HCT116 (cell line): ENCODE measurements around the gene GSK3A. TPM values are rescaled to one million over a fixed set of nuclear protein-coding genes. Genes with fewer than 3 reads are reported as not detected.
A peak's percentile ranks its signal among the peaks of the same experiment; 100 is the strongest.

Source experiments
- ATAC-seq: fragments of 200-7000 bp; cut with Tn5 transposase; 2 replicates; pipeline ENCODE4 v1.9.1; 2020; ENCODE audit warnings: mild to moderate bottlenecking, moderate library complexity
- BruUV-seq: library from RNA; stranded (reverse); fragments of 400-500 nt; replicated peaks from 2 replicates; lab custom pipeline; 2021; lab: Mats Ljungman, UMichigan
- CTCF ChIA-PET: fragments of 300-600 bp; sonication (Branson Sonifier 250); formaldehyde crosslinking; loops from one replicate; lab custom pipeline; 2021; ENCODE audit warnings: antibody characterized with exemption; lab: Charles Lee
- POLR2A ChIA-PET: fragments of 300-600, 350-600 bp; sonication (Branson Sonifier 250); formaldehyde crosslinking; loops from one replicate; lab custom pipeline; 2021; ENCODE audit warnings: antibody characterized with exemption; lab: Charles Lee
- RAD21 ChIA-PET, 2 experiments: fragments of 300-600 bp; sonication (Branson Sonifier 250); formaldehyde crosslinking; loops; one replicate each; lab custom pipeline; 2023; ENCODE audit warnings: low total read pairs in 2 of 2; ENCODE audit not compliant: uncharacterized antibody in 2 of 2, unreplicated experiment in 2 of 2, low non-redundant PET in 1 of 2; lab: Charles Lee
- DNase-seq: peaks from one replicate; pipeline ENCODE4 v3.0.0-alpha.2; 2010; ENCODE audit warnings: low read depth, low spot score
- H2AFZ ChIP-seq: fragments of 200-600 bp; shearing (Covaris generic), sonication (generic); 2 replicates; pipeline ENCODE4 v1.6.1; 2017; ENCODE audit warnings: low read depth, mixed run types, mixed read lengths, antibody characterized with exemption, low read length; ENCODE audit not compliant: poor library complexity, severe bottlenecking
- H3K27ac ChIP-seq: 2 replicates; pipeline ENCODE4 v1.5.1; 2012; ENCODE audit warnings: low read depth, low read length
- H3K27me3 ChIP-seq: fragments of 200-600 bp; sonication (generic); 2 replicates; pipeline ENCODE4 v1.6.1; 2016; ENCODE audit warnings: mixed run types, low read length, mixed read lengths; ENCODE audit not compliant: insufficient read depth
- H3K36me3 ChIP-seq, 2 experiments: fragments of 200-500 bp in 1 of 2; fragments of 200-600 bp in 1 of 2; sonication (Bioruptor generic) in 1 of 2; sonication (generic) in 1 of 2; 2 replicates each; pipeline versions ENCODE4 v1.5.1 to v1.6.1; 2014 to 2016; ENCODE audit warnings: low read length in 2 of 2, inconsistent platforms in 1 of 2, mixed read lengths in 1 of 2, mixed run types in 1 of 2; ENCODE audit not compliant: insufficient read depth in 2 of 2, control insufficient read depth in 1 of 2
- H3K4me1 ChIP-seq, 2 experiments: fragments of 200-600 bp in 1 of 2; sonication (generic) in 1 of 2; 2 replicates each; pipeline versions ENCODE4 v1.5.1 to v1.6.1; 2012 to 2017; ENCODE audit warnings: low read length in 2 of 2, inconsistent platforms in 1 of 2, mild to moderate bottlenecking in 1 of 2, mixed read lengths in 1 of 2, mixed run types in 1 of 2, moderate library complexity in 1 of 2; ENCODE audit not compliant: insufficient read depth in 2 of 2, control insufficient read depth in 1 of 2
- H3K4me2 ChIP-seq: fragments of 200-600 bp; sonication (generic); 2 replicates; pipeline ENCODE4 v1.6.1; 2017; ENCODE audit warnings: mixed run types, low read length, mixed read lengths
- H3K4me3 ChIP-seq, 2 experiments: fragments of 200-600 bp in 1 of 2; sonication (generic) in 1 of 2; replicated peaks in 1 of 2; 2 replicates each; pipeline ENCODE4 v1.5.1; 2011 to 2016; ENCODE audit warnings: low read length in 2 of 2, control low read depth in 1 of 2, low read depth in 1 of 2, mild to moderate bottlenecking in 1 of 2, mixed read lengths in 1 of 2, mixed run types in 1 of 2
- H3K79me2 ChIP-seq: fragments of 200-600 bp; sonication (generic); 2 replicates; pipeline ENCODE4 v1.6.1; 2017; ENCODE audit warnings: mild to moderate bottlenecking, mixed run types, low read length, moderate library complexity, mixed read lengths; ENCODE audit not compliant: insufficient read depth
- H3K9ac ChIP-seq: fragments of 200-600 bp; sonication (generic); 2 replicates; pipeline ENCODE4 v1.6.1; 2016; ENCODE audit warnings: low read length, mixed read lengths
- H3K9me2 ChIP-seq: fragments of 200-600 bp; sonication (generic), shearing (Covaris generic); 2 replicates; pipeline ENCODE4 v1.6.1; 2017; ENCODE audit warnings: mixed run types, mild to moderate bottlenecking, moderate library complexity; ENCODE audit not compliant: insufficient read depth
- H3K9me3 ChIP-seq, 2 experiments: fragments of 200-500 bp in 1 of 2; fragments of 200-600 bp in 1 of 2; sonication (Bioruptor generic) in 1 of 2; sonication (generic) in 1 of 2; 2 replicates each; pipeline ENCODE4 v1.6.1; 2014 to 2017; ENCODE audit warnings: low read length in 2 of 2, mixed read lengths in 2 of 2, inconsistent platforms in 1 of 2, low read depth in 1 of 2, mild to moderate bottlenecking in 1 of 2, mixed run types in 1 of 2, moderate library complexity in 1 of 2; ENCODE audit not compliant: control insufficient read depth in 1 of 2, insufficient read depth in 1 of 2
- H4K20me1 ChIP-seq: fragments of 200-600 bp; sonication (generic), shearing (Covaris generic); 2 replicates; pipeline ENCODE4 v1.6.1; 2017; ENCODE audit warnings: mixed run types, mild to moderate bottlenecking, moderate library complexity; ENCODE audit not compliant: insufficient read depth
- POLR2AphosphoS5 ChIP-seq: IDR thresholded peaks from 2 replicates; pipeline ENCODE4 v1.6.1; 2011; ENCODE audit warnings: mild to moderate bottlenecking, low read depth, low read length, moderate library complexity
- SIN3A ChIP-seq: IDR thresholded peaks from 2 replicates; pipeline ENCODE4 v1.6.1; 2012; ENCODE audit warnings: low read depth
- ZBTB33 ChIP-seq: IDR thresholded peaks from 2 replicates; pipeline ENCODE4 v1.6.1; 2011; ENCODE audit warnings: mild to moderate bottlenecking, low read length, moderate library complexity; ENCODE audit not compliant: insufficient replicate concordance; ENCODE audit errors: extremely low read depth
- ZFX ChIP-seq: fragments of 450-650 bp; IDR thresholded peaks from 2 replicates; pipeline ENCODE4 v1.6.1; 2017
- ZNF274 ChIP-seq: fragments of 200-500 bp; sonication (Bioruptor generic); IDR thresholded peaks from 2 replicates; pipeline ENCODE4 v1.6.1; 2014; ENCODE audit warnings: mild to moderate bottlenecking, low read depth, low read length, inconsistent platforms
- intact Hi-C: fragments of 100-400 bp; cut with micrococcal nuclease; formaldehyde crosslinking; loops from 2 replicates; pipeline ENCODE4 v1.10.0; 2022
- total RNA-seq: library from RNA; stranded (reverse); gene quantifications from one replicate; pipeline ENCODE4 v1.2.1, GENCODE V29; 2021; ENCODE audit not compliant: unreplicated experiment

GSK3A gene
- total RNA-seq, 1 experiment from 2014 or later: 57.2 TPM

GRCh38 chr19:42253245-42254088, 11.1 kb upstream of the GSK3A start:
- intact Hi-C loops: no loop called here
- ChIA-PET CTCF (no interaction called here), POLR2A (interaction anchor here (0.6 to 1.0 kb wide), 2 partner anchors 11 to 49 kb away, joined by 3 to 8 read pairs; partner anchors contain the start of genes GSK3A and PAFAH1B3)

More at GRCh38 chr19:42253245-42254088, 11.1 kb upstream of the GSK3A start:
- Histone ChIP-seq H3K79me2 (peaks cover 54% of the 10 kb centered on the region), H3K9ac (peak overlapping the region; percentile 100), H3K4me2 (peak overlapping the region; percentile 96), H3K27ac (peak overlapping the region; percentile 99), H3K4me1 (peaks cover 33 to 52% of the 10 kb centered on the region in 2 experiments), H2AFZ (no peak overlapping the region), H3K27me3 (no peaks in the 10 kb centered on the region), H3K36me3 (peaks cover 0 to 7% of the 10 kb centered on the region in 2 experiments; a peak in 2 of 4 replicates), H3K9me2 (no peaks in the 10 kb centered on the region), H3K9me3 (no peaks in the 10 kb centered on the region), H4K20me1 (peaks cover 3% of the 10 kb centered on the region; the same call in 1 of the 2 replicates)
- ATAC-seq (peak; percentile 41), DNase-seq (no peak)
- no TSS peak for BruUV-seq
- RAD21 ChIA-PET: no interaction called here
- 0 out of 2 replicates have a peak, but pooled peaks have one; percentile 2 for TF ChIP-seq SIN3A
- no peak for TF ChIP-seq ZNF274
- TF ChIP-seq ZBTB33: no peak
- TF ChIP-seq ZFX: peak; percentile 35; the same call in 1 of the 2 replicates
- TF ChIP-seq POLR2AphosphoS5: peak; percentile 24; the same call in 1 of the 2 replicates
- TF ChIP-seq, all 23 proteins: peak for 3
- H3K4me3 ChIP-seq: peak overlapping the region; percentile 94 to 96
